RKO (cell line): Measurements from ENCODE around the gene CD84.
A peak's percentile ranks its signal among the peaks of the same experiment; 100 is the strongest.
"Not testable (repeated sequence)": the region's sequence is repeated elsewhere in the genome, so short reads cannot be mapped to it uniquely, and the experiment has no call there.

Experiments
- DNase-seq: peaks from one replicate; pipeline ENCODE4 v3.0.0-alpha.2; 2016; ENCODE audit warnings: low spot score

The CD84 gene

GRCh38 chr1:160608941-160609340 lies 29.6 kb upstream of the CD84 start:
- DNase-seq = no peak

GRCh38 chr1:160608514-160608913 lies 29.2 kb upstream of the CD84 start:
- DNase-seq = no peak

GRCh38 chr1:160608057-160608456 lies 28.8 kb upstream of the CD84 start:
- DNase-seq = no peak

GRCh38 chr1:160607672-160608032 lies 28.4 kb upstream of the CD84 start:
- DNase-seq = no peak

GRCh38 chr1:160607011-160607671 lies 27.8 kb upstream of the CD84 start:
- DNase-seq = peak; percentile 84

- DNase-seq = no peak
These were observed 27.3 kb upstream of the CD84 start for GRCh38 chr1:160606611-160607010.

GRCh38 chr1:160605792-160606479 lies 26.6 kb upstream of the CD84 start:
- no peak for DNase-seq

GRCh38 chr1:160605205-160605604 lies 25.9 kb upstream of the CD84 start:
- no peak for DNase-seq

- no peak for DNase-seq
These were observed 18.4 kb upstream of the CD84 start for GRCh38 chr1:160597705-160598104.

- no peak for DNase-seq
These were observed 17.8 kb upstream of the CD84 start for GRCh38 chr1:160597051-160597450.

- no peak for DNase-seq
These were observed 11.2 kb upstream of the CD84 start for GRCh38 chr1:160590488-160590887.

GRCh38 chr1:160588468-160588867 lies 9.2 kb upstream of the CD84 start:
- no peak for DNase-seq

GRCh38 chr1:160584784-160585183 lies 5.5 kb upstream of the CD84 start:
- DNase-seq = no peak

GRCh38 chr1:160582976-160583375 lies 3.7 kb upstream of the CD84 start:
- not testable (repeated sequence) for DNase-seq

- DNase-seq = no peak
These were observed 2.7 kb upstream of the CD84 start for GRCh38 chr1:160581961-160582360.

- DNase-seq = no peak
These were observed 1.0 kb upstream of the CD84 start for GRCh38 chr1:160580221-160580812.

- no peak for DNase-seq
These were observed 638 bp downstream of the CD84 start for GRCh38 chr1:160578525-160579191.

GRCh38 chr1:160578175-160578524 lies 1.1 kb downstream of the CD84 start:
- DNase-seq = no peak

- DNase-seq = no peak
These were observed 1.6 kb downstream of the CD84 start for GRCh38 chr1:160577671-160578070.

GRCh38 chr1:160576884-160577283 lies 2.4 kb downstream of the CD84 start:
- no peak for DNase-seq

GRCh38 chr1:160576390-160576789 lies 2.9 kb downstream of the CD84 start:
- DNase-seq = no peak

GRCh38 chr1:160575112-160575664 lies 4.1 kb downstream of the CD84 start:
- no peak for DNase-seq

GRCh38 chr1:160570840-160571239 lies 8.5 kb downstream of the CD84 start:
- DNase-seq = no peak
